Measurements from ENCODE around the gene NINL.

The NINL gene

DNA sequence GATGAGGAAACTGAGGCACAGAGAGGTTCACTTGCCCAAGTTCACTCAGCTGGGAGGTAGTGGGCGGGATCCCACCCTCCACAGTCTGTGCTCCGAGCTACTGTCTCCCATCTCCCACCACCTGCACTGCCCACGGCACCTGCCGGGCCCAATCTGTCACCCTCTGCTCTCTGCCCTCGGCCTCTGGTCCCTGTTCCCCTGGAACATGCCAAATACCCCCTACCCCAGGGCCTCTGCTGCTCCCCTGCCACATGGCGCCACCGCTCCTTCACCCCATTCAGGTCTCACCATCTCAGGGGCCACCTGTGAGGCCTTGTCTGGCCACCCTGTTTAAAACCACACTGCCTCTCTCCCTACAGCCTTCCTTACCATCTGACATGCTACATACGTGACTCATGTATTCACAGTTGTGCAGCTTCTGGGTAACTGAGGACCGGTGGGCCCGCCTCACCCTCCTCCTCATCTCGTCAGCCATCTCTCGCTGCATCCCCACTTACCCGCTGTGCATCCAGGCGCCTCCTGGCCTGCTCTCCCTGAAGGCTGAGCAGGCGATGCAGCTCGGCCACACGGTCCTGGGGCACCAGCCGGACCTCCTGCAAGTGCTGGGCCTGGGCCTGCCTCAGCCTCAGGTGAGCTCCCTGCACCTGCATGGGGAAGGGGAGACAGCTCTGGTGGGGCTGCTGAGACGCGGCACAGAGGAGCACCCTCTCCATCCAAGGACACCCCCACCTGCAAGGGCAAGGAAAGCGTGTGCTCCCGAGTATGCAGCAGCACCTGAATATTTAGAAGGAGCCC is 127.2 kb downstream of the NINL start:
- no peaks in the 10 kb centered on the region for H3K36me3 ChIP-seq (ENCODE audit: control insufficient read depth, low read length)
- no peak overlapping the region for H3K4me3 ChIP-seq (ENCODE audit: low read length)
- H3K27me3 ChIP-seq (ENCODE audit: control insufficient read depth, low read length): no peaks in the 10 kb centered on the region
- no peaks in the 10 kb centered on the region for H4K20me1 ChIP-seq (ENCODE audit: control insufficient read depth, insufficient read depth, low read depth, low read length)
- no peak for TF ChIP-seq CTCF (IDR thresholded peaks at IDR 0.05; ENCODE audit: low read depth, low read length, poor library complexity, severe bottlenecking)
- H3K4me1 ChIP-seq (ENCODE audit: control insufficient read depth, low read length): no peaks in the 10 kb centered on the region
- no peak overlapping the region for H3K4me2 ChIP-seq (ENCODE audit: low read length)
- no peaks in the 10 kb centered on the region for H3K9me2 ChIP-seq (replicated peaks; ENCODE audit: control insufficient read depth, low read length)
- H3K9me3 ChIP-seq (ENCODE audit: control insufficient read depth, insufficient read depth, low read length): no peaks in the 10 kb centered on the region
- H3F3A ChIP-seq (ENCODE audit: control insufficient read depth, insufficient read depth): no peaks in the 10 kb centered on the region
- H3K79me2 ChIP-seq (ENCODE audit: control insufficient read depth, low read length): no peaks in the 10 kb centered on the region
- no peak overlapping the region for H3K27ac ChIP-seq (ENCODE audit: low read depth, low read length)

- Histone ChIP-seq H3K4me2 (ENCODE audit: low read length) (no peak overlapping the region), H3K4me3 (ENCODE audit: low read length) (no peak overlapping the region), H3K9me2 (replicated peaks; ENCODE audit: control insufficient read depth, low read length) (no peaks in the 10 kb centered on the region), H3K4me1 (ENCODE audit: control insufficient read depth, low read length) (no peaks in the 10 kb centered on the region), H3K36me3 (ENCODE audit: control insufficient read depth, low read length) (no peaks in the 10 kb centered on the region), H3K9me3 (ENCODE audit: control insufficient read depth, insufficient read depth, low read length) (no peaks in the 10 kb centered on the region), H4K20me1 (ENCODE audit: control insufficient read depth, insufficient read depth, low read depth, low read length) (no peaks in the 10 kb centered on the region), H3K79me2 (ENCODE audit: control insufficient read depth, low read length) (no peaks in the 10 kb centered on the region), H3K27ac (ENCODE audit: low read depth, low read length) (no peak overlapping the region), H3K27me3 (ENCODE audit: control insufficient read depth, low read length) (no peaks in the 10 kb centered on the region), H3F3A (ENCODE audit: control insufficient read depth, insufficient read depth) (no peaks in the 10 kb centered on the region)
- TF ChIP-seq CTCF (IDR thresholded peaks at IDR 0.05; ENCODE audit: low read depth, low read length, poor library complexity, severe bottlenecking): no peak
- TF ChIP-seq EZH2phosphoT487 (IDR thresholded peaks at IDR 0.05; ENCODE audit: borderline replicate concordance, low read length): no peak
Measured at GRCh38 chr20:25454153-25454900, 131.0 kb downstream of the NINL start.

DNA sequence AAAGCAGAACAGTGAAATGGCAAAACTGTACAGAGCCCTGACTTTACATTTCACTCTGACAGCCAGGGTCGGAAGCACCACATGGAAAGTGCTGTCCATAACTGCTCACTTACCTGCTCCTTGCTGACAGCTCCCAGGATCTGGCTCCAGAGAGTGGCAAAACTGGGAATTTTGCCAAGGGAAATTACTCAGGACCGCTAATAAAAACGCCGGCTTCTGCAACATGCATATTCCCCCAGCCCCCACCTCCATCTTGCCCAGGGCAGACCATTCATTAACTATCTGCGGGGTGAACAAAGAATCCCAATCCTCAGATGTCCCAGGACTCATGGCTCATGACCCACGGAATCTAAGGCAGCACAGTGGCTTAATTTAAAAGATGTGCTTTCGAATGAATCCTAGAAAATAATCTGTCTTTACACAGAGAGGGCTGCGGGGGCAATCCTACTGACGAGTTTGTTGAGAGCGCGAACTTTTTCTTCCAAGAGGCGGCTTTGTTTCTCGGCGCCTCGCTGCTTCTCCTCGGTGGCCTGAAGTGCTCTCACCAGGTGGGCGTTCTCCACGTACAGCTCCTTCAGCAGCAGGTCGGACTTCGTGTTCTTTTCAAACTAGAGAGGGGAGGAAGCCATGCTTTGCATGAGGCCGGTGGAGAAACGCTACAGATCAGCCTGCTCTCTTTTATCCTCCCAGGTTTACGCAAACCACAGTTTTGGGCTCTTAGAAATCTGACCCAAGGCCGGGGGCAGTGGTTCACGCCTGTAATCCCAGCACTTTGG is 132.1 kb downstream of the NINL start:
- H3K4me3 ChIP-seq (ENCODE audit: low read length): no peak overlapping the region
- TF ChIP-seq EZH2phosphoT487 (IDR thresholded peaks at IDR 0.05; ENCODE audit: borderline replicate concordance, low read length): no peak
- TF ChIP-seq CTCF (IDR thresholded peaks at IDR 0.05; ENCODE audit: low read depth, low read length, poor library complexity, severe bottlenecking): no peak

More for the DNA sequence above, 132.1 kb downstream of the NINL start:
- Histone ChIP-seq H3K36me3 (ENCODE audit: control insufficient read depth, low read length) (peaks cover 5% of the 10 kb centered on the region), H3K27me3 (ENCODE audit: control insufficient read depth, low read length) (no peaks in the 10 kb centered on the region), H3K27ac (ENCODE audit: low read depth, low read length) (no peak overlapping the region), H4K20me1 (ENCODE audit: control insufficient read depth, insufficient read depth, low read depth, low read length) (no peaks in the 10 kb centered on the region), H3K9me3 (ENCODE audit: control insufficient read depth, insufficient read depth, low read length) (no peaks in the 10 kb centered on the region), H3K4me1 (ENCODE audit: control insufficient read depth, low read length) (no peaks in the 10 kb centered on the region), H3K79me2 (ENCODE audit: control insufficient read depth, low read length) (no peaks in the 10 kb centered on the region), H3K4me2 (ENCODE audit: low read length) (no peak overlapping the region), H3K9me2 (replicated peaks; ENCODE audit: control insufficient read depth, low read length) (no peaks in the 10 kb centered on the region), H3F3A (ENCODE audit: control insufficient read depth, insufficient read depth) (no peaks in the 10 kb centered on the region)

All from DOHH2 (cell line).